ENCODE measurements around the gene XCL1.

XCL1 gene

DNA sequence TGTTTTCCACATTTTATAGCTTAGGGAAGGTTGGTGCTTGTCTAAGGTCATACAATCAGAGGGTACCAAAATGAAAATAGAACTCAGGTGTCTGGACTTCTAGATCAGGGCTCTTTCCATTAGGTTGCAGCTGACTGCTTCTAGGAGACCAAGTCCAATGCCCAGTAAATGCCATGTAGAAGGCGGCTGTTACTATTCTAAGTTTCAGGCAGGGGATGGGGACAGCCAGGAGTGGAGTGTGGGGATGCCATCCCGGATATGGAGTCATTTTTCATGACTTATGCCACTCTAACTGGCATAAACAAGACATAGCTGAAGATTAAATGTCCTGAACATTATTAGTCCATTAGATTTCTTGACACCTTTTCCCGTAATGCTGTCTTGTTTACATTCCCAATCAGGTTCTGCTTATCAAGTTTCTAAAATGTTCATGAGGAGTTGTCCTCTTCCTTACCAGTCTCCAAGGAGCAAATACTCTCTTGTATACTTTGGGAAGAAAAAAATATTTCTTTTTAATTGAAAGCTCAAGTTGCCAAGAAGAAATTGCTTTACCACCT, 31.5 kb downstream of the XCL1 start:
- no peak for DNase-seq

DNA sequence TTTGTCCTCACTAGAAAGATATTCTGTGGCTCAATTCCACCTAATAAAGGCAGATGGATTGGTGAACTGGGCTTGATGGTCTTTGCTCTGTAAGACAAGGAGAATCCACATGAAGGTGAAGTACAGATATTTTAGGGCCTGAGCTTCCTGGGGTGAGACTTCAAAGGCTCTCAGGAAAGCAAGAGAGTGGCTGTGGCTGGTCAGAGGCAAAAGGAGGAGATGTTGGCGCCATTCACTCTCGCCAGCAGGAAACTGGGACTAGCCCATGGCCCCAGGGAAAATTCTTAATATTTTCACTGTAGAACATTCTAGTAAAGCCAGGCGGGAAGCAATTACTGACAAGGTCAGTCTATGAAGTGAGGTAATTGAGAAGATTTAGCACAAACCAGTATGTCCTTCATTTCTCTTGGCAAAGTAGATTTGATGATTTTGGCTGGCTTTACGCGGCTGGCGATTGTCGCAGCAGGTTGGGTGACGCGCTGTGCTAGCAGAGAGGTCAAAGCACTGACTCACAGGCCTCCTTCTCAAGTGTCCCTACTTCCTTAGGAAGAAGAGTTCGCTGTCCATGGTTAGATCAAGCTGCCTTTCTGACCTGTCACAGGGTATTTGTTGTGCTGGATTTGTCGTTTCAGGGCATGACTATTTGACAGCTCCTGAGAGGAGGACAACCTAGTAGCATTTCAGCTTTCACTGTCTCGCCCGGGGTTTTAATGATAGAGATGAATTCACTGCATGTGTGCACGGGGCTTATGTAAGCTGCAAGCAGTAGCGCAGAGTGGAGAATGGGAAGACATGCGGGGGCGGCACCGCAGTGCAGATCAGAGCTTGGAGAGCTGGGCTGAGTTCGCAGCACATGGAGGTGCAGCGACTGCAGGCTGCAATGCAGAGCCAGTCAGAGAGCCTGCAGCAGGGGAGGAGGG, 32.7 kb downstream of the XCL1 start:
- DNase-seq = no peak

DNA sequence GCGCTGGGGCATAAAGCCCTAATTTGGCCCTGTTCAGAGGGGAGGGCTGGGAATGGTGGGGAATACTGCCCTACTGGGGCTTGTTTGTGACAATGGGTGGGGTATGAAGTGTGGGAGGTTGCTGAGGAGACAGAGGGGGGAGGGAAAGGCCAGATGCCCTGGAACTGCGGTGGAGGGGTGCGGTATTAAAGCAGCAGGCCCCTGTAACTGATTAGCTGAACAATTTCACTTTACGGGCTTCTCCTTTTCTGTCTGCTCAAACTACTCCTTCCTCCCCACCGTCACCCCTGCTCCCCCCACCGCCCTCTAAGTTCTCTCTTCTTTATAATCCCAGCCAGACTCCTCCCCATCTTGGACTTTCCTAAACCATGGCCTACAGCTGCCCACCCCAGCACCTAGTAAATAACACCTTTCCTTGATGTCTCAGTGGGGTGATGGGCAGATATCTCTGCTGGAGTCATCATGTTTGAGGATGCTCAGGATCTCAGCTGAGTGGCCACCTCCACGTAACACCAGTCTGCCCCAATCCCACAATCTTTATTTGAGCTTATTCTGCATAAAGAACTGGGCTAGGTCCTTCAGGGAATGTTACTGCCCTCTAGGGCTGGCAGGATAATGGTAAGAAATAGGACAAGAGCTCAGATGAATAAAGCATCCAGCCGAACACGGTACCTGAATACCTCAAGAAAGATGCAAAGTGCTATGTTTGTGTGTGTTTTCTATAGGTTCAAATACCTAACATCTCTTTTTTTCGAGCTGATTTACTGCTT, 33.5 kb downstream of the XCL1 start:
- DNase-seq = no peak

DNA sequence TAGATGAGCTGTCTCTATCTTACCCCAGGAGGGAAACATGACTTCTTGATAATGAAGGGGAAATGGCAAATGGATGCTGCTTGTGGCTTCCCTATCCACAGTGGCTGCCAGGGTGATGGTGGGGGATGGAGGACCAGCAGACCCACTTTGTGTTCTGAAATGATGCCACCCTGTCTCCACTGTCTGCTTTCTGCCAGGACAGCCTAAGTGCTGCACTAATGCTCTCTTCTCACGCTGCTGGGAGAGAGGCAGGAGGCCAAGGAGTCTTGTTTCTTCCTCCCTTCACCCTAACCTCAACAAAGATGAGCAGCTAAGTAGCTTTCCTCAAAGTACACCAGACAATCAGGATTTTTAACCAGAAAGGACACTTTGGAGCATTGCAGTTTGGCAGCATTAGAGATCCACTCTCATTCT, 36.6 kb downstream of the XCL1 start:
- no peak for DNase-seq

DNA sequence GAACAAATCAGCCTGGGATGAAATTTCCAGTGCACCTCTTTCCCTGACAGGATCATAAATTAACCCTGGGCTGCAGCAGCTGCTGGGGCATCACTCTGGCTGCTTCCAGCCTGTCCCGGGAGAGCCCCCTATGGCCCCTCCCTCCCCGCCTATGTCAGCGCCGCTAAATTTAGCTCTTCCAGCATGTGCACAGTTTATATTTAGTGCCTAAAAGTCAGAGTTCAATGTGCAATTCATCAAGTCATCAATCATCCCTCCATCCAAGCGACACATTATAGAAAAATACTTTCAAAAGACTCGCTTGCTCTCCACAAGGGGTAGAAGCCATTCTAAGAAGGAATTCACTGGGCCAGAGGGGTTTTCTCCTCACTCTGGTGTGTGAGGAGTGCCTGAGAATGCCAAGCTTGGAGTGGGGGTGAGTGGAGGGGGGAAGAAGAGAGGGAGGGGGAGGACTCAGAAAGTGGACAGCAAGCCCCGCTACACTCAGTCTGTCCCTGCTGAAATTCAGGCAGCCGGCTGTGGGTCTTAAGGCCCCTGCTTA, 37.4 kb downstream of the XCL1 start:
- no peak for DNase-seq

DNA sequence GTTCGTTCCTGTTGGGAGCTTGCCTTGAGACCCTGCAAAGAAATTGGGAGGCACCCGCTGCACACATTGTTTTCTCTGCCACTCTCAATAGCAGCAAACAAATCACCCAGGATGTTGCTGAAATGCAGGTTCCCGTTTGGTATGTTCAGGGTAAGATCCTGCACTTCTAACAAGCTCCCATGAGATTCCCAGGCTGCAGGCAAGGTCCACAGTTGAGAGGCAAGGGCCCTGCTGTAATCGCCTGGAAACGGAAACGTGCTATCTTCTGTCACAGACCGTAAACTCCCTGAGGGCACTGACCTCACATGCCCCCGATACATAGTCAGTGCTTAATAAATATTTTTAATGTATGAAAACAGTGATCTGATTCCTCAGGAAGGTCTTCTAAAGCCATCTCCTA, 37.8 kb downstream of the XCL1 start:
- DNase-seq = no peak

DNA sequence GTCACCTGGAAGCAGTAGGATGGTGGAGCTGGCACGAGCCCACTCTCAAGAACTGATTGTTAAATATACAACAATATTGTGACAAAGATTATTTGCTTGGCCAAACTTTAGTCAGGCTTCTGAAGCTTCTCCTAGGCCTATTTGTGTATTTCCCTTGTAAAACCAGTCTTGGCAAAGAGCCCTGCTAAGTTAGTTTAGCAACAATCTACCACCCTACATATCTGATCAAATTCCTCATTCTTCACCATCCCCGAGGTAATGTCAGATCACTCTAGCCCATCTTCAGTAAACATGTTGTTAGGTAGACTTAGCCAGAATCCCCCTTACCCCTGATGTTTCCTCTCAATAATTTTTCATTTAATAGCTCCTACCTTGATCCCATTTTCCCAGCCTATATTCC, 39.6 kb downstream of the XCL1 start:
- no peak for DNase-seq

DNA sequence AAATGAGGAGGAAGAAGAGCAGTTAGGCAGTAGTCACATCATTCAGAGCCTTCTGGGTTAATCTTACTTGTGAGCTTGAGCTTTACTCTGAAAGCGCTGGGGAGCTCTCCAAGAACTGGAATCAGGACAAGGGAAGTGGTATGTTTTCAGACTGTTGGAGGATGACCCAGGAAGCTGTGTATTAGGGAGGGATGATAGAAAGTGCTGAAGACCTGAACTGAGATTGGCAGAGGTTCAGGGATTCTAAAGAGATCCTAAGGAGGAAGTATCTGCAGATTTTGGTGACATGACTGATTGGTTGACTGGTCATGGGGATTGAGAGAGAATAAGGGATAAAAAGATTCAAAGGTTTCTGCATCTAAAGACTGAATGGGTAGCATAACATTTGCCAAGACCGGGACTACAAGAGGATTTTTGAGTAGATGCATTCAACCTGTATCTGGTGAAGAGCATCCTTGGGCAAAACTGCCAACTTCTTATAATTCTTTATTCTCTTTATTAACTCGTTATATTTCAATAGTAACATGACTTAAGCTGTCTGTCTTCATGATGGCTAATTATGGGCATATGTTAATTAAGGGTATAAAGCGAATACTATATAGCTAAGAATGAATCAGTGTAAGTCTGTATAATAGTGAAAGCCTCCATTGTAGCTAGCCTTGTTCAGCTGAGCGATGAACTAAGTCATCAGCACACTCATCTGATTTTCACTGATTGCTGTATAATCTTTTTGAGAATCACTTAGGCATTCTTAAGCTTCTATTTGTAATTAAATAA, 41.8 kb downstream of the XCL1 start:
- DNase-seq = no peak

DNA sequence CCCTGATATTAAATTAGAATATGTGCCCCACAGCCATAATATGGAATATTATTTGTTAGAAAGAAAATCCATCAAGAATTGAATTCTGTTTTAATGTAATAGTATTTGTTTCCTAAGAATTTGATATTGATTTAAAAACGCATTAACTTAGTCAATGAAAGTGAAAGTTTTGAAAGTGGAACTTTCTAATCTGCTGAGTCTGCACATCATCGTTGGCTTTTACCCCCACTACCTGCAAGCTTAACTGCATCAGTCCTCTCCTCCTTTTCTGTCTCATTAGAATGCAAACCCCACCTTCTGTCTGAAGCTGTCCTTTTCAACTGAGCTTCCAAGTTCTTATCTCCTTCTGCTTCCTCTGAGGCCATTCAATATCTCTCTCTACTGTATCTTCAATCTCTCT, 42.5 kb downstream of the XCL1 start:
- DNase-seq = no peak

DNA sequence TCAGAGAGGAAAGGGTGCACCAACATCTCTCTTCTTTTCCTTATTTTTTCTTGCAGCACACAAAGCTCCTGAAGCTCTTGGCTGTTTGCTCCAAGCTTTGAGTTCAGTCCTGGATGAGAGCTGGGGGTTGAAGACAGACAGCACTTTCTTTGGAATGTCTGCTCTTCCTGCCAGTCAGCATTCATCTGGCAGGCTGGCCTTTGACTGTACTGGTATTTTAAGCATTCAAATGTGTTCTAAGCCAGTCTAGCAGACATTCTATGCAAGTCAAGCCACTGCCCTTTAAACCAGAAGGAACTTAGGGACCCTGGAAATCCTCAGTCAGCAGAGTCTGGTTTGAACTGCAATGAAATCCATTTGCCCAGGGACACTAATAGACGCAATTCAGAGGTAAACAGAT, 45.0 kb downstream of the XCL1 start:
- no peak for DNase-seq

DNA sequence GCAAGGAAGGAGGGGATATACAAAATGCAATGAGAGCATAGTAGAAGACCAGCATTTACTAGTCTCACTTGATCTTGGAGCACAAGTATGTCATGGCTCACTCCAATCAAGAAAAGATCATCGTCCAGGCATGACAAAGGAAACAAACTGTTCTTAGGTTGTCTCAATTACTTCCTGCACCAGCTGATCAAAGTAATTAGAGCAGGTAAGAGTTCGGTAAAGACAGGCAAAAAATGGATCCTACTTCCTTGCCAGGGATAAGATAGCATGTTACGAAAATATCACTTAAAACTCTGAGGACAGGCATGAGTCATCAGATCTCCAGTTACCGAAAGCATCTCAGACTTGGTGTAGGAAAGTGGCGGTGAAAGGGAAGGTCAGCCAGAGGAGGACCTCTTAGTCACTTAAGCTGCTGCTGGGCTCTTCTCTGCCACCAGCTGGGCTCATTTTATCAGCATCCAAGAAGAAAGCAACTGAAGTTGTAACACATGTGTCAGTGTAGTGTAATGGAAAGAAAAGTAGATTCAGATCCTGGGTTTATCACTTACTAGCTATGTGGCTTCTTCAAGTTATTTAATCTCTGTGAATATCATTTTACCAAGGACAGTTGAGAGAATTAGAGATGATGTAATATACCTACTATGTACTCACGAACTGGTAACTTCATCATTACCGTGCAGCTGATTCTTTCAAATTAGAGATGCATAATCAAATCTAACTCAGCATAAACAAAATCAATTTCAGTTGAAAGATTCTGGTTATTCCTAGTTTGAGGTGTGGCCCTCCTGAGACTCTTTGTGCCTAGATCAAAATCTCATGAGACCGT, 46.8 kb downstream of the XCL1 start:
- DNase-seq = no peak

DNA sequence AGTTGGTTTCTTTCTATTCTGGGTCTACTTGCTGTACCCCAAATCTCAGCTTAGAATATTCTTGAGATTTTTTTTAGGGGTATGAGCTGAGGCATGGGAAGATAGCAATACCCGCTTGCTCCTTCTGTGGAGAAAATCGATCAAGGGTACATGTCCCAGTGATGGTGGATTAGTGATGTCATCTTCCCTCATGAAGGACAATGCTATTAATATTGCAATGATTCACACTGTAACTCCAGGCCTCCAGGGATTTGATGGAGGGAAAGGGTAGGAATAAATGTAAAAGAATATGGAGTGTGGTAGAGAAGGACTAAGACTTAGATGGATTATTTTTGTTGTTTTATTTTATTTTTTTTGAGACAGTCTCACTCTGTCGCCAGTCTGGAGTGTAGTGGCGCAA, 47.4 kb downstream of the XCL1 start:
- no peak for DNase-seq

DNA sequence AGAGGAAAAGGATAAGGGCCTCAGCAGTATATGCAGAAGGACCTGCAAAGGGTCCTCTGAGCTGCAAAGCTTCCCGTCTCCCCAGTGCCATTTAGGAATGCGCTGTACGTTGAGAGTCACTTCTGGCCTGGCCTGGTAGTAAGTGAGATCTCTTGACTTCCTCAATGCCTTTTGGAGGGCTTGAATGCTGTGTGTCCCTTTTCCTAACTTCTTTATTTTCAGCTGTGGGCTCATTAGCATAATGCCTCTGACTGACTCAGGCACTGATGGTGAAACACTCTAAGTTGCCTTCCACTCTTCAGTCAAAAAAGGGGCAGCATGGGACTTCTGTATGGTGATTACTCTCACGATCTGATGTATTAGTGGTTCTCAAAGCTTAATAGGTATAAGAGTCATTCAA, 49.9 kb downstream of the XCL1 start:
- DNase-seq = no peak

DNA sequence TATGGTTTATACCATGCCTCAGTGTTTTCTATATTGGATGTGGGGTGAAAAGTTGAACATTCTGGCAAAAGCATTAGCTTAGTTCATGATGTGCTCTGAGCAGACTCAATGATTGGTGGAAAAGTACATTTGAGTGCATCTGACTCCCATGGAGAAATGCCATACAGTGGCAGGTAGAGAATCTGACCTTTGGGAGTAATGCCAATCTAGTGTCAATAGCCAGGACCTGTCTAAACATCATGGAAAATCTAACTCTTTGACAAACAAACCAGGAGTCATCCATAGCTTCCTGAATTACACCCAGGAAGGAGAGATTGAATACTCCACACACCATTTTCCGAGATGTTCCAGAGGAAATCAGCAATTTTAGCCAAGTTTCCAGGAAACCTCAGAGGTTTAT, 51.0 kb downstream of the XCL1 start:
- DNase-seq = no peak

DNA sequence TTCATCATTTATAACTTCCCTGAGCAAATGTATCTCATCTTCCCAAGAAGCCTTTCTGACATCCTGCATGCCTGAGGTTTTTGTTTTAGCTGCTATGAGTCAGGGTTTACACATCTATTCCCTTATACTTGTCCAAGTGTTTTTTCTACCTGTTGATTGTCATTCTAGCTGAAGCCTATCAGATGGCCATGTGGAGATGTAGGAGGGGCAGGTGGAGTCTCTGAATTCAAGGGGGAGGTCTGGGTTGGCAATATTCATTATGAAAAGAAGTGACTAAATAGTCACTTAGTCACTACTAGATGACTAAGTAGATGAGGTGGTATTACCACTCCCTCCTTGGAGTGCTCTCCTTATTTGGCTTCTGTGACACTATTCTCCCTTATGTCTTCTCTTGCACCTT, 52.4 kb downstream of the XCL1 start:
- no peak for DNase-seq

DNA sequence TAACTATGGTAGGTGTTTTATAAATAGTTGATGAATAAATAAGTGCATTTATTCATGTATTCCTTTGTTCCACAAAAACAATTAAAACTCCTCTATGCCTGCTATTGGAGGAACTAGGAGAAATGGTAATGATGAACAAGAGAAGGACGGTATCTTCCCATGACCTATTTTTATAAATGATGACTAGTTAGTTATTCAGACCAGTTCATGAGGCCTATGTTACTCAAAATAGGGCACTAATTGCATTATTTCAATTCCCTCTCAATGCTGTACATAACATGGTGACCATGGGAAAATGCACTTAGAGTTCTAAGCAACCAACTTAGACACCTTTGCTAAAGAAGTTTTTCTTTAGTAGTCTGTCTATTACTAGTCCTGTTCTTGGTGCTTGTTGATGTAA, 53.1 kb downstream of the XCL1 start:
- DNase-seq = no peak
